MM.1S (cell line): ENCODE measurements around the gene PRKCZ.
"Not testable (repeated sequence)": the region's sequence is repeated elsewhere in the genome, so short reads cannot be mapped to it uniquely, and the experiment has no call there.

Source experiments
- DNase-seq: peaks from one replicate; pipeline ENCODE4 v3.0.0-alpha.2; 2015
- H2AFZ ChIP-seq: fragments of 300-600 bp; sonication (generic); 2 replicates; pipeline ENCODE4 v1.6.0; 2016; ENCODE audit warnings: antibody characterized with exemption, low read length
- H3F3A ChIP-seq: fragments of 300-600 bp; sonication (generic); 2 replicates; pipeline ENCODE4 v1.6.1; 2016; ENCODE audit warnings: mild to moderate bottlenecking, antibody characterized with exemption, low read length, moderate library complexity, mixed read lengths; ENCODE audit not compliant: insufficient read depth
- H3K27ac ChIP-seq: fragments of 300-600 bp; sonication (generic); 2 replicates; pipeline ENCODE4 v1.5.1; 2016; ENCODE audit warnings: mild to moderate bottlenecking, low read length
- H3K27me3 ChIP-seq: fragments of 300-600 bp; sonication (generic); replicated peaks from 2 replicates; pipeline ENCODE4 v1.6.0; 2016; ENCODE audit warnings: low read length; ENCODE audit not compliant: insufficient read depth
- H3K36me3 ChIP-seq: fragments of 300-600 bp; sonication (generic); replicated peaks from 2 replicates; pipeline ENCODE4 v1.6.1; 2016; ENCODE audit warnings: mild to moderate bottlenecking, low read length, mixed read lengths; ENCODE audit not compliant: insufficient read depth
- H3K4me1 ChIP-seq: fragments of 300-600 bp; sonication (generic); 2 replicates; pipeline ENCODE4 v1.6.1; 2016; ENCODE audit warnings: low read length, mixed read lengths
- H3K4me2 ChIP-seq: fragments of 300-600 bp; sonication (generic); 2 replicates; pipeline ENCODE4 v1.6.0; 2016; ENCODE audit warnings: low read depth, low read length
- H3K4me3 ChIP-seq: fragments of 300-600 bp; sonication (generic); 2 replicates; pipeline ENCODE4 v1.5.1; 2016; ENCODE audit warnings: low read length, mixed read lengths
- H3K79me2 ChIP-seq: fragments of 300-600 bp; sonication (generic); 2 replicates; pipeline ENCODE4 v1.6.1; 2016; ENCODE audit warnings: mixed run types, low read length, mixed read lengths
- H3K9ac ChIP-seq: fragments of 300-600 bp; sonication (generic); 2 replicates; pipeline ENCODE4 v1.6.1; 2016; ENCODE audit warnings: low read length, mixed read lengths
- H3K9me2 ChIP-seq: fragments of 300-600 bp; sonication (generic); replicated peaks from 2 replicates; pipeline ENCODE4 v1.6.1; 2016; ENCODE audit warnings: mild to moderate bottlenecking, low read length, mixed read lengths; ENCODE audit not compliant: insufficient read depth
- H3K9me3 ChIP-seq: fragments of 300-600 bp; sonication (generic); replicated peaks from 2 replicates; pipeline ENCODE4 v1.6.1; 2016; ENCODE audit warnings: mild to moderate bottlenecking, low read length, mixed read lengths; ENCODE audit not compliant: insufficient read depth
- H4K20me1 ChIP-seq: fragments of 300-600 bp; sonication (generic); 2 replicates; pipeline ENCODE4 v1.6.1; 2016; ENCODE audit warnings: mild to moderate bottlenecking, low read length, moderate library complexity, mixed read lengths; ENCODE audit not compliant: insufficient read depth
- EZH2 ChIP-seq: fragments of 300-600 bp; sonication (generic); optimal IDR thresholded peaks from 2 replicates; pipeline ENCODE3; 2017; ENCODE audit warnings: low read depth, mild to moderate bottlenecking, antibody characterized with exemption, low read length, mixed read lengths
- EZH2phosphoT487 ChIP-seq: fragments of 300-600 bp; sonication (generic); IDR thresholded peaks from 2 replicates; pipeline ENCODE4 v1.6.1; 2018; ENCODE audit warnings: antibody characterized with exemption, low read length
- TF ChIP-seq, protein P1 (sequence below): fragments of 300-600 bp; sonication (generic); IDR thresholded peaks from 2 replicates; pipeline ENCODE4 v1.5.1; 2016; ENCODE audit warnings: antibody characterized with exemption, low read length, mixed read lengths

Gene PRKCZ

DNA sequence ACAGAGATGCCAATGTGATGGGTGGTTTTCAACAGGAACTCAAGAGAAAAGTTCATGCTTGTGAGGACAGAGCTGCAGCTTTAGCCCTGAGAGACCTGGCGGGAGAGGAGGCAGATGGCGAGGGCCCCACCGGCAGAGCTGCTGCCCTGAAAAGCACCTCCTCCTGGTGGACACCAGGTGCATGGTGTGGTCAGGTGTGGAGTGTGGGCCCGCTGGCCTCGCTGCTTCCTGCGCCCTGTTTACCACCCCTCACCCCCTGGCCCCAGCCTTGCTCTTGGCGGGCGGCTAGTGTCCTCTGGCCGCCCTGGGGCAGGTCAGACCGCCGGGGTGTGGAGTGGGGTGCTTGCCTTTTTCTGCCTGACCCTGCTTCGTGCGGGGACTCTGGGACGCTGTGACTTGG is 42.8 kb downstream of the PRKCZ start:
- Histone ChIP-seq H3K27ac (no peak overlapping the region), H3K4me2 (no peak overlapping the region), H3F3A (no peaks in the 10 kb centered on the region)

DNA sequence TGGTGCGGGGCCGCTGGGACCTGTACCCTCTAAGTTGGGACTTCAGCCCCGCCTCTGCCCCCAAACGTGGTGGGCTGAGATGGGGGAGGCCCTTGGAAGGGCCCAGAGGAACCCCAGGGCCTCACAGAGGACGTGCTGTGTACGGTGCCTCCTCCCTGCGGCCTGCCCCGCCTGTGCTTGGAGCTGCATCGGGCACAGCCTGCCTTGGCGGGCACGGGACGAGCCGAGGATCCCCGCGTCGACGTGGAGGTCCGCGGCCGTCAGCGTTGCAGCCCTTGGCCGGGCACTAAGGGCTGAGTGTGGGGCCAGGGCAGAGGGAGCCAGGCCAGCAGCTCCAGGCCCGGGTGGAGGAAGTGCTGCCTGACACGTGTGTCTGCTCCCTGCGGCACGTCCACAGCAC is 43.4 kb downstream of the PRKCZ start:
- Histone ChIP-seq H3K4me3 (no peak overlapping the region), H3F3A (no peaks in the 10 kb centered on the region), H3K9ac (no peak overlapping the region), H3K27me3 (peaks cover 83% of the 10 kb centered on the region), H3K36me3 (no peaks in the 10 kb centered on the region), H3K79me2 (no peaks in the 10 kb centered on the region), H3K27ac (no peak overlapping the region), H3K4me1 (no peaks in the 10 kb centered on the region), H3K9me2 (no peaks in the 10 kb centered on the region), H2AFZ (no peak overlapping the region), H3K4me2 (no peak overlapping the region), H3K9me3 (no peaks in the 10 kb centered on the region), H4K20me1 (no peaks in the 10 kb centered on the region)
- TF ChIP-seq EZH2 (no peak), EZH2phosphoT487 (no peak)
- TF ChIP-seq, protein P1, sequence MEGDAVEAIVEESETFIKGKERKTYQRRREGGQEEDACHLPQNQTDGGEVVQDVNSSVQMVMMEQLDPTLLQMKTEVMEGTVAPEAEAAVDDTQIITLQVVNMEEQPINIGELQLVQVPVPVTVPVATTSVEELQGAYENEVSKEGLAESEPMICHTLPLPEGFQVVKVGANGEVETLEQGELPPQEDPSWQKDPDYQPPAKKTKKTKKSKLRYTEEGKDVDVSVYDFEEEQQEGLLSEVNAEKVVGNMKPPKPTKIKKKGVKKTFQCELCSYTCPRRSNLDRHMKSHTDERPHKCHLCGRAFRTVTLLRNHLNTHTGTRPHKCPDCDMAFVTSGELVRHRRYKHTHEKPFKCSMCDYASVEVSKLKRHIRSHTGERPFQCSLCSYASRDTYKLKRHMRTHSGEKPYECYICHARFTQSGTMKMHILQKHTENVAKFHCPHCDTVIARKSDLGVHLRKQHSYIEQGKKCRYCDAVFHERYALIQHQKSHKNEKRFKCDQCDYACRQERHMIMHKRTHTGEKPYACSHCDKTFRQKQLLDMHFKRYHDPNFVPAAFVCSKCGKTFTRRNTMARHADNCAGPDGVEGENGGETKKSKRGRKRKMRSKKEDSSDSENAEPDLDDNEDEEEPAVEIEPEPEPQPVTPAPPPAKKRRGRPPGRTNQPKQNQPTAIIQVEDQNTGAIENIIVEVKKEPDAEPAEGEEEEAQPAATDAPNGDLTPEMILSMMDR: no peak
- no peak for DNase-seq

More for the DNA sequence above, 42.8 kb downstream of the PRKCZ start:
- H3K79me2 ChIP-seq: no peaks in the 10 kb centered on the region
- peaks cover 84% of the 10 kb centered on the region for H3K27me3 ChIP-seq
- H3K9me2 ChIP-seq: no peaks in the 10 kb centered on the region
- no peaks in the 10 kb centered on the region for H3K4me1 ChIP-seq
- no peak overlapping the region for H2AFZ ChIP-seq
- no peak for DNase-seq
- H3K4me3 ChIP-seq: no peak overlapping the region
- H3K36me3 ChIP-seq: no peaks in the 10 kb centered on the region
- no peaks in the 10 kb centered on the region for H3K9me3 ChIP-seq
- no peak overlapping the region for H3K9ac ChIP-seq
- TF ChIP-seq, protein P1: no peak
- TF ChIP-seq EZH2 (no peak), EZH2phosphoT487 (no peak)
- no peaks in the 10 kb centered on the region for H4K20me1 ChIP-seq

DNA sequence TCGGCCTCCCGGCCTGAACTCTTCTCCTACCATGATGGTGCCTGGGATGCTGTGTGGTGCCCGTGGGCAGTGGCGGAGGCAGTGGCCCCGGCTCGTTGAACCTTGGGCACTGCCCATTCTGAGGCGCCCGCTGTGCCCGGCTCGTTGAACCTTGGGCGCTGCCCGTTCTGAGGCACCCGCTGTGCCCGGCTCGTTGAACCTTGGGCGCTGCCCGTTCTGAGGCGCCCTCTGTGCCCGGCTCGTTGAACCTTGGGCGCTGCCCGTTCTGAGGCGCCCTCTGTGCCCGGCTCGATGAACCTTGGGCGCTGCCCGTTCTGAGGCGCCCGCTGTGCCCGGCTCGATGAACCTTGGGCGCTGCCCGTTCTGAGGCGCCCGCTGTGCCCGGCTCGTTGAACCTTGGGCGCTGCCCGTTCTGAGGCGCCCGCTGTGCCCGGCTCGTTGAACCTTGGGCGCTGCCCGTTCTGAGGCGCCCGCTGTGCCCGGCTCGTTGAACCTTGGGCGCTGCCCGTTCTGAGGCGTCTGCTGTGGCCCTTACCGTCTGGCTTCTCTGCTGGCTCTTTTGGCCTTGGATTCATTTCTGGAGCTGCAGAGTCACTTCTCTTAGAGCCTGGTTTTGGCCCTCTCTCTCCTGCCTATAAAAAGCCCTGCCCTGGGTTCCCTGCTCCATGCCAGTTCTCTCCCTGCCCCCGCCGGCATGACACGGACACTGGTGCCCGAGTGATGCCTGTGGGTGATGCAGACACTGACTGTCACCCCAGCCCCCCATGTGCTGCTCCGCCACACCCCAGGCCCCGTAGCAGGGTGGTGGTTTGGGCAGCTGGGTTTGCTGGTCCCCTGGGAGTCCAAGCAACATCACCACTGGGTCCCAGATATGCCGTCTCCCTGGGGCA is 44.3 kb downstream of the PRKCZ start:
- not testable (repeated sequence) for H3K4me1 ChIP-seq, H3K4me3 ChIP-seq, H3K9me2 ChIP-seq, H3F3A ChIP-seq, H3K36me3 ChIP-seq, H3K9ac ChIP-seq, H2AFZ ChIP-seq, H3K27ac ChIP-seq, H3K79me2 ChIP-seq, H4K20me1 ChIP-seq, H3K4me2 ChIP-seq, H3K9me3 ChIP-seq, DNase-seq
- peaks cover 81% of the 10 kb centered on the region for H3K27me3 ChIP-seq

DNA sequence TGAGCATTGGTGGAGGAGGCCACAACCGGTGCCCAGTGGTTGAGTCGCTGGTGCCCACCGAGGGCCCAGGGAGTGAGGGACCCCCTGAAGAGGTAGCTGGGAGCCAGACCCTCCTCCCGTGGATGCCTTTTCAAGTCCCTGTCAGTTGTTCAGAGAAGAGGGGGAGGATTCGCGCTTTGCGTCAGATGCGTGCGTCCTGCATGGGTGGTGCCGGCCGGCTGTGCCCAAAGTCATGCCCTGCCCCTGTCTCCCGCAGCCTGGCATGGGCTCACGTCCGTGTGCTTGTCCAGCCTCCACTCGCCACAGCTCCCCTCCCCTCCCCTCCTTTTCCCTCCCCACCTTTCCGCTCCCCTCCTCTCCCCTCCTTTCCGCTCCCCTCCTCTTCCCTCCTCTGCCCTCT is 45.2 kb downstream of the PRKCZ start:
- peaks cover 81% of the 10 kb centered on the region for H3K27me3 ChIP-seq
- H3K27ac ChIP-seq: no peak overlapping the region
- no peak for DNase-seq
- no peak for TF ChIP-seq EZH2
- no peak for TF ChIP-seq EZH2phosphoT487
- TF ChIP-seq, protein P1: no peak
- H3K4me1 ChIP-seq: no peaks in the 10 kb centered on the region
- H4K20me1 ChIP-seq: no peaks in the 10 kb centered on the region
- no peak overlapping the region for H3K9ac ChIP-seq
- H3F3A ChIP-seq: no peaks in the 10 kb centered on the region
- H3K4me2 ChIP-seq: no peak overlapping the region
- no peak overlapping the region for H2AFZ ChIP-seq
- no peaks in the 10 kb centered on the region for H3K9me3 ChIP-seq
- H3K4me3 ChIP-seq: no peak overlapping the region
- H3K79me2 ChIP-seq: no peaks in the 10 kb centered on the region
- H3K9me2 ChIP-seq: no peaks in the 10 kb centered on the region
- no peaks in the 10 kb centered on the region for H3K36me3 ChIP-seq
